OCI-LY3 (cell line): ENCODE results near the gene STIM1.

Experiments
- H2AFZ ChIP-seq: fragments of 200-600, 300-600 bp; shearing (Covaris generic); 2 replicates; pipeline ENCODE4 v1.6.0; 2014; ENCODE audit warnings: antibody characterized with exemption, low read depth, low read length
- H3K27ac ChIP-seq: fragments of 200-600, 300-600 bp; sonication (generic); 2 replicates; pipeline ENCODE4 v1.5.1; 2014; ENCODE audit warnings: mild to moderate bottlenecking, low read length, moderate library complexity, mixed read lengths
- H3K27me3 ChIP-seq: fragments of 200-600, 300-600 bp; sonication (generic); 2 replicates; pipeline ENCODE4 v1.6.1; 2014; ENCODE audit warnings: low read depth, low read length, mixed read lengths
- H3K36me3 ChIP-seq: fragments of 200-600, 300-600 bp; sonication (generic); replicated peaks from 2 replicates; pipeline ENCODE3; 2014; ENCODE audit warnings: low read depth, low read length, mixed read lengths
- H3K4me1 ChIP-seq: fragments of 300-600, 200-600 bp; sonication (generic); 2 replicates; pipeline ENCODE4 v1.6.1; 2014; ENCODE audit warnings: low read length, mixed read lengths
- H3K4me2 ChIP-seq: fragments of 200-600, 300-600 bp; sonication (generic); 2 replicates; pipeline ENCODE4 v1.6.1; 2014; ENCODE audit warnings: low read length, mixed read lengths
- H3K4me3 ChIP-seq: fragments of 300-600, 200-600 bp; sonication (generic); 2 replicates; pipeline ENCODE4 v1.5.1; 2014; ENCODE audit warnings: antibody characterized with exemption, mild to moderate bottlenecking, low read length, moderate library complexity
- H3K79me2 ChIP-seq: fragments of 300-600, 200-600 bp; shearing (Covaris generic); 2 replicates; pipeline ENCODE4 v1.6.1; 2014; ENCODE audit warnings: mild to moderate bottlenecking, low read length, mixed read lengths
- H3K9ac ChIP-seq: fragments of 300-600, 200-600 bp; shearing (Covaris generic); 2 replicates; pipeline ENCODE4 v1.6.0; 2014; ENCODE audit warnings: mild to moderate bottlenecking, low read length, moderate library complexity
- H3K9me3 ChIP-seq: fragments of 200-600, 300-600 bp; shearing (Covaris generic); 2 replicates; pipeline ENCODE4 v1.6.1; 2014; ENCODE audit warnings: low read length, mixed read lengths; ENCODE audit not compliant: insufficient read depth
- H4K20me1 ChIP-seq: fragments of 200-600, 300-600 bp; sonication (generic); 2 replicates; pipeline ENCODE4 v1.6.1; 2016; ENCODE audit warnings: low read length, mixed read lengths; ENCODE audit not compliant: insufficient read depth
- EZH2phosphoT487 ChIP-seq: fragments of 200-600 bp; shearing (Covaris generic); IDR thresholded peaks from 2 replicates; pipeline ENCODE4 v1.6.1; 2018; ENCODE audit warnings: antibody characterized with exemption, mixed run types, low read depth
- TF ChIP-seq, protein P1 (sequence below): fragments of 200-600, 300-600 bp; sonication (generic); IDR thresholded peaks from 2 replicates; pipeline ENCODE4 v1.5.1; 2014; ENCODE audit warnings: antibody characterized with exemption, low read length, low read depth

The STIM1 gene

DNA sequence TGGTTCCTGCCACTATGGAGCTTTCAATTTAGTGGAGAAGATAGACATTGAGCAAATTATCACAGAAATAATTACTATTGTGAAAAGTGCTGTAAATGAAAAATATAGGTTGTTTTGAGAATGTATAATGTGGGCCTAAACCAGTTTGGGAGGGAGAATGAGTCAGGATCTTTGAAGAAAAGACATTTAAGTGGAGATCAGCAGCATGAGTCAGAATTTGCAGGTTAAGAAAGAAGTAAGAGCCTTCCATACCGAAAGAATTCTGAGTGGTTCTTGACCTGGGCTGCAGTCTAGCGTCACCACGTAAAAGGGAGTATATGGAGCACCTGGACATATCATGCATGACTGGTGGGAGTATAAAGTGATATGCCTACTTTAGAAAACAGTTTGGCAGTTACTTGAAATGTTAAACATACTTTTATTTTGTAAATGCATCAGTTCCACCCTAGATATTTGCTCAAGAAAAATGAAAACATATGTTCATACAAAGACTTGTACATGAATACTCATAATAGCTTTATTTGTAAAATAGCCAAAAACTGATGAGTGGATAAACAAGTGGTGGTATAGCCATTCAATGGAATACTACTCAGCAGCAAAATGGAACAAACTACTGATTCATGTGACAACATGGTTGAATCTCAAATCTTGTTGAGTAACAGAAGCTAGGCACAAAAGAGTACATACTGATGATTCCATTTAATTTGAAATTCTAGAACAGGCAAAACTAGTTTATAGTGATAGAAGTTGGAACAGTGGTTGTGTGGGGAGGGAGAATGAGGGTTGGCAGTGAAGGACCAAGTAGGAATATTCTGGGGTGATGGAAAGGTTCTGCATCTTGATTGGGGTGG lies 99.2 kb downstream of the STIM1 start:
- no peaks in the 10 kb centered on the region for H3K36me3 ChIP-seq
- H3K9ac ChIP-seq: no peak overlapping the region
- 0 out of 2 replicates have a peak, but pooled peaks cover under 1% of the 10 kb centered on the region for H4K20me1 ChIP-seq
- H3K4me1 ChIP-seq: no peaks in the 10 kb centered on the region
- H3K4me2 ChIP-seq: no peak overlapping the region
- no peaks in the 10 kb centered on the region for H3K9me3 ChIP-seq
- no peak overlapping the region for H3K27ac ChIP-seq
- no peak overlapping the region for H2AFZ ChIP-seq
- H3K27me3 ChIP-seq: no peaks in the 10 kb centered on the region
- TF ChIP-seq, protein P1, sequence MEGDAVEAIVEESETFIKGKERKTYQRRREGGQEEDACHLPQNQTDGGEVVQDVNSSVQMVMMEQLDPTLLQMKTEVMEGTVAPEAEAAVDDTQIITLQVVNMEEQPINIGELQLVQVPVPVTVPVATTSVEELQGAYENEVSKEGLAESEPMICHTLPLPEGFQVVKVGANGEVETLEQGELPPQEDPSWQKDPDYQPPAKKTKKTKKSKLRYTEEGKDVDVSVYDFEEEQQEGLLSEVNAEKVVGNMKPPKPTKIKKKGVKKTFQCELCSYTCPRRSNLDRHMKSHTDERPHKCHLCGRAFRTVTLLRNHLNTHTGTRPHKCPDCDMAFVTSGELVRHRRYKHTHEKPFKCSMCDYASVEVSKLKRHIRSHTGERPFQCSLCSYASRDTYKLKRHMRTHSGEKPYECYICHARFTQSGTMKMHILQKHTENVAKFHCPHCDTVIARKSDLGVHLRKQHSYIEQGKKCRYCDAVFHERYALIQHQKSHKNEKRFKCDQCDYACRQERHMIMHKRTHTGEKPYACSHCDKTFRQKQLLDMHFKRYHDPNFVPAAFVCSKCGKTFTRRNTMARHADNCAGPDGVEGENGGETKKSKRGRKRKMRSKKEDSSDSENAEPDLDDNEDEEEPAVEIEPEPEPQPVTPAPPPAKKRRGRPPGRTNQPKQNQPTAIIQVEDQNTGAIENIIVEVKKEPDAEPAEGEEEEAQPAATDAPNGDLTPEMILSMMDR: no peak
- TF ChIP-seq EZH2phosphoT487: no peak
- H3K4me3 ChIP-seq: no peak overlapping the region
- H3K79me2 ChIP-seq: no peaks in the 10 kb centered on the region

GRCh38 chr11:3955299-3955665 lies 99.8 kb downstream of the STIM1 start:
- no peaks in the 10 kb centered on the region for H3K4me1 ChIP-seq
- no peak overlapping the region for H3K27ac ChIP-seq
- peaks cover 3% of the 10 kb centered on the region; the same call in 1 of the 2 replicates for H4K20me1 ChIP-seq
- no peaks in the 10 kb centered on the region for H3K79me2 ChIP-seq
- H2AFZ ChIP-seq: no peak overlapping the region
- H3K36me3 ChIP-seq: no peaks in the 10 kb centered on the region
- no peaks in the 10 kb centered on the region for H3K27me3 ChIP-seq
- no peak for TF ChIP-seq EZH2phosphoT487
- TF ChIP-seq, protein P1: no peak
- no peaks in the 10 kb centered on the region for H3K9me3 ChIP-seq
- H3K4me2 ChIP-seq: no peak overlapping the region
- H3K4me3 ChIP-seq: no peak overlapping the region
- H3K9ac ChIP-seq: no peak overlapping the region

GRCh38 chr11:3956038-3956437 lies 100.6 kb downstream of the STIM1 start:
- Histone ChIP-seq H3K4me3 (no peak overlapping the region), H3K9me3 (no peaks in the 10 kb centered on the region), H3K4me2 (no peak overlapping the region), H3K4me1 (no peaks in the 10 kb centered on the region), H2AFZ (no peak overlapping the region), H3K36me3 (no peaks in the 10 kb centered on the region), H3K27ac (no peak overlapping the region), H4K20me1 (peaks cover 3% of the 10 kb centered on the region; the same call in 1 of the 2 replicates), H3K27me3 (no peaks in the 10 kb centered on the region), H3K79me2 (no peaks in the 10 kb centered on the region), H3K9ac (no peak overlapping the region)
- TF ChIP-seq, protein P1: no peak
- no peak for TF ChIP-seq EZH2phosphoT487

- Histone ChIP-seq H4K20me1 (peaks cover 3% of the 10 kb centered on the region; the same call in 1 of the 2 replicates), H3K4me1 (no peaks in the 10 kb centered on the region), H2AFZ (no peak overlapping the region), H3K4me3 (no peak overlapping the region), H3K9me3 (no peaks in the 10 kb centered on the region), H3K79me2 (no peaks in the 10 kb centered on the region), H3K9ac (no peak overlapping the region), H3K36me3 (no peaks in the 10 kb centered on the region), H3K4me2 (no peak overlapping the region), H3K27ac (no peak overlapping the region), H3K27me3 (no peaks in the 10 kb centered on the region)
- TF ChIP-seq EZH2phosphoT487: no peak
- TF ChIP-seq, protein P1: no peak
Observed at GRCh38 chr11:3956748-3957147, 101.3 kb downstream of the STIM1 start.
